ENCODE measurements around the gene ODAD4.

DNA sequence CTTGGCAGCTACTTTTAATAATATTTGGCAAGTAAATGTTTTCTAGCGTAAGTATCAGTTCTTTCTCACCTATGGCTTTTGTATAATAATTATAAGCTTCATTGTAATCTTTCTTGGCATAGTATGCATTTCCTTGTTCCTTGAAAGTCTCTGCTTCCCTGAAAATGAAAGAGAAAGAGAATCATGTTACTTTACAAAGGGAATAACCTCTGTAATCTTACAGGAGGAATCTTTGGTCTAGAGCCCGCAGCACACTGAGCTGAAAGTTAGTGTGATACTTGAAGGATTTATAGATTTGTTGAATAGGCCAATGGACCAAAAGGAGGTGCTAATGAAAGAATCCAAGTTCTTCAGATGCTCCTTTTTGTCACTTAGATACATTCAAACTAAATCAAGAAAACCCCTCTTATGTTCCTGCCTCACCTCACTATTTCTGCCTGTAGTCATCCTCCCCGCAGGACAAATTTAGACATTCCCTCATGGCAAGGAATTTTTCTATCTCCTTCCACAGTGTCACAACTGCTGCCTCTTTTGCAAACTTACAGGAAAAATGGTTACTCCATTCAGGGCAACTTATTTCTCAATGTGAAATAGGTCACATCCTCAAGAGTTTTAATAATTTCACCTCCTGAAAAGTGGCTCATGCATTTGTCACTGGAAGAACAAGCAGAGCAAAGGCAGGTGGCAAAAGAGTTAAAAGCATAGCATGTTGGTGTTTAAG, 70.2 kb downstream of the ODAD4 start:
- TF ChIP-seq, protein P1, sequence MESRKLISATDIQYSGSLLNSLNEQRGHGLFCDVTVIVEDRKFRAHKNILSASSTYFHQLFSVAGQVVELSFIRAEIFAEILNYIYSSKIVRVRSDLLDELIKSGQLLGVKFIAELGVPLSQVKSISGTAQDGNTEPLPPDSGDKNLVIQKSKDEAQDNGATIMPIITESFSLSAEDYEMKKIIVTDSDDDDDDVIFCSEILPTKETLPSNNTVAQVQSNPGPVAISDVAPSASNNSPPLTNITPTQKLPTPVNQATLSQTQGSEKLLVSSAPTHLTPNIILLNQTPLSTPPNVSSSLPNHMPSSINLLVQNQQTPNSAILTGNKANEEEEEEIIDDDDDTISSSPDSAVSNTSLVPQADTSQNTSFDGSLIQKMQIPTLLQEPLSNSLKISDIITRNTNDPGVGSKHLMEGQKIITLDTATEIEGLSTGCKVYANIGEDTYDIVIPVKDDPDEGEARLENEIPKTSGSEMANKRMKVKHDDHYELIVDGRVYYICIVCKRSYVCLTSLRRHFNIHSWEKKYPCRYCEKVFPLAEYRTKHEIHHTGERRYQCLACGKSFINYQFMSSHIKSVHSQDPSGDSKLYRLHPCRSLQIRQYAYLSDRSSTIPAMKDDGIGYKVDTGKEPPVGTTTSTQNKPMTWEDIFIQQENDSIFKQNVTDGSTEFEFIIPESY (IDR thresholded peaks at IDR 0.05): no peak
- TF ChIP-seq CTCF (IDR thresholded peaks at IDR 0.05; ENCODE audit: low read depth, low read length, missing input control) (no peak), ATF3 (IDR thresholded peaks at IDR 0.05) (no peak), EGR1 (IDR thresholded peaks at IDR 0.05; ENCODE audit: low read depth in 2 of 2) (no peak), TAF1 (conservative IDR thresholded peaks at IDR 0.05) (no peak), GABPA (IDR thresholded peaks at IDR 0.05 in 1 of 2, conservative IDR thresholded peaks at IDR 0.05 in 1 of 2) (no peak), REST (IDR thresholded peaks at IDR 0.05) (no peak), JUND (IDR thresholded peaks at IDR 0.05) (no peak), YY1 (IDR thresholded peaks at IDR 0.05) (no peak)
- TF ChIP-seq, protein P2, sequence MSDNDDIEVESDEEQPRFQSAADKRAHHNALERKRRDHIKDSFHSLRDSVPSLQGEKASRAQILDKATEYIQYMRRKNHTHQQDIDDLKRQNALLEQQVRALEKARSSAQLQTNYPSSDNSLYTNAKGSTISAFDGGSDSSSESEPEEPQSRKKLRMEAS (IDR thresholded peaks at IDR 0.05): no peak

Measured in liver (tissue), 3 donors.